Stimulated activated CD4-positive, alpha-beta T cell treated with anti-CD3 and anti-CD28 coated beads, TNF-alpha, amount 100 ng/mL, for 4 hours (primary cell): ENCODE results near the gene CTBP1.

ENCODE experiments used
- DNase-seq, 3 experiments: peaks; one replicate each; pipeline ENCODE4 v3.0.0-alpha.2; 2020; ENCODE audit warnings: low read depth in 3 of 3

Gene CTBP1

GRCh38 chr4:1283711-1284110 is 34.8 kb upstream of the CTBP1 start:
- DNase-seq = no peak

GRCh38 chr4:1279253-1279652 is 30.3 kb upstream of the CTBP1 start:
- DNase-seq = no peak

- no peak for DNase-seq
These were observed 29.0 kb upstream of the CTBP1 start for GRCh38 chr4:1277667-1278665.

- no peak for DNase-seq
These were observed 28.1 kb upstream of the CTBP1 start for GRCh38 chr4:1276984-1277383.

GRCh38 chr4:1274871-1275270 is 25.9 kb upstream of the CTBP1 start:
- no peak for DNase-seq

GRCh38 chr4:1271686-1272085 is 22.8 kb upstream of the CTBP1 start:
- DNase-seq = no peak

- no peak for DNase-seq
These were observed 20.3 kb upstream of the CTBP1 start for GRCh38 chr4:1269209-1269608.

- no peak for DNase-seq
These were observed 18.2 kb upstream of the CTBP1 start for GRCh38 chr4:1266881-1267763.

- DNase-seq = no peak
These were observed 16.4 kb upstream of the CTBP1 start for GRCh38 chr4:1265351-1265750.

GRCh38 chr4:1264942-1265341 is 16.0 kb upstream of the CTBP1 start:
- no peak for DNase-seq

GRCh38 chr4:1261107-1261928 is 12.4 kb upstream of the CTBP1 start:
- DNase-seq = no peak

- DNase-seq = no peak
These were observed 11.6 kb upstream of the CTBP1 start for GRCh38 chr4:1260418-1261106.

GRCh38 chr4:1259966-1260365 is 11.0 kb upstream of the CTBP1 start:
- DNase-seq = no peak

- no peak for DNase-seq
These were observed 9.5 kb upstream of the CTBP1 start for GRCh38 chr4:1258457-1258856.

GRCh38 chr4:1255699-1256098 is 6.8 kb upstream of the CTBP1 start:
- DNase-seq = no peak

GRCh38 chr4:1255151-1255550 is 6.2 kb upstream of the CTBP1 start:
- no peak for DNase-seq

GRCh38 chr4:1253831-1254230 is 4.9 kb upstream of the CTBP1 start:
- DNase-seq = no peak

- DNase-seq = no peak
These were observed 4.1 kb upstream of the CTBP1 start for GRCh38 chr4:1252928-1253492.

- no peak for DNase-seq
These were observed 2.8 kb upstream of the CTBP1 start for GRCh38 chr4:1251773-1252066.

GRCh38 chr4:1250921-1251772 is 2.2 kb upstream of the CTBP1 start:
- DNase-seq = no peak
